ENCODE measurements around the gene RNF166.

DNA sequence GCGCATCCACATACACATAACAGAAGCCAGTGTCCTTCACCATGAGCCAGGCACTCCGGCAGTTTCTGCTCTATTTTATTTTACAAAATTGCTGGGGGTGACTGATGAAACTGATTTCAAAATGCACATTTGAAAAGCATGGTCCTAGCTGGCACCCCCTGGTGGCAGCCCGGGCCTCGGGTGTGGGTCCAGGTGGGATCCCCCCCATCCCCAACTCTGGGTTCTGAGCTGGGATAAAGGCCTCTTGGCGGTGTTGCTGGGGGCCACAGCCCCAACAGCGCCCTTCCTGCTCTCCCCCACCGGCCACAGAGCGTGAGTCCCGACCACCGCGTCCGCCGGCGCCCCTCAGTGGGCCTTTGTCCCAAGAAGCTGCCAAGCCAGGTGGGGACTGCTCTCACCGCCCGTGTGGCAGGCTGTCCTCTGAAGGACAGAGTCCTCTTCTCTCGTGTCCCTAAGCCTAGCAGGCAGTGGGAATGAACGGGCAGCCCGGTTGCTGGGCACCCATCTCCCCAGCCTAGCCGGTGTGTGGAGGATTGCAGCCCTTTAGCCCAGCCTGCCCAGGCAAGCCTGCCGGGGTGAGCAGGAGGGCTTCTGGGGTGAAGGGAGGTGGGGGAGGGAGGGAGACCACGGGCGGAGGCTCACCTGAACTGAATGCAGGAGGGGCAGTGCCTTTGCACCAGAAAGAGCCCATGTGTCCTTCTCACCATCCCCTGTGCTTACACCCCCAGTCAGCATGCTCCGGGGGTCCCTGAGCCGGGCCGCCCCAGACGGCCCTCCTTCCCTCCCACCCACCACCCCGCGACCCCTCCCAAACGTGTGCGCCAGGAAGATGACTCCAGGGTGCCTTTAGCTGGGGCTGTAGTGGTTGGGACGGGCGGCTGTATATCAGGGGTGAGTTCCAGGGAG, 20.8 kb downstream of the RNF166 start:
- TF ChIP-seq EP300 (IDR thresholded peaks at IDR 0.05; ENCODE audit: borderline replicate concordance) = no peak
- TF ChIP-seq TAF1 (IDR thresholded peaks at IDR 0.05; ENCODE audit: low read depth) = no peak
- TF ChIP-seq CEBPB (IDR thresholded peaks at IDR 0.05) = no peak
- TF ChIP-seq RAD21 (IDR thresholded peaks at IDR 0.05; ENCODE audit: low read depth) = no peak
- TF ChIP-seq YY1 (IDR thresholded peaks at IDR 0.05; ENCODE audit: low read depth) = no peak
- TF ChIP-seq, protein P1, sequence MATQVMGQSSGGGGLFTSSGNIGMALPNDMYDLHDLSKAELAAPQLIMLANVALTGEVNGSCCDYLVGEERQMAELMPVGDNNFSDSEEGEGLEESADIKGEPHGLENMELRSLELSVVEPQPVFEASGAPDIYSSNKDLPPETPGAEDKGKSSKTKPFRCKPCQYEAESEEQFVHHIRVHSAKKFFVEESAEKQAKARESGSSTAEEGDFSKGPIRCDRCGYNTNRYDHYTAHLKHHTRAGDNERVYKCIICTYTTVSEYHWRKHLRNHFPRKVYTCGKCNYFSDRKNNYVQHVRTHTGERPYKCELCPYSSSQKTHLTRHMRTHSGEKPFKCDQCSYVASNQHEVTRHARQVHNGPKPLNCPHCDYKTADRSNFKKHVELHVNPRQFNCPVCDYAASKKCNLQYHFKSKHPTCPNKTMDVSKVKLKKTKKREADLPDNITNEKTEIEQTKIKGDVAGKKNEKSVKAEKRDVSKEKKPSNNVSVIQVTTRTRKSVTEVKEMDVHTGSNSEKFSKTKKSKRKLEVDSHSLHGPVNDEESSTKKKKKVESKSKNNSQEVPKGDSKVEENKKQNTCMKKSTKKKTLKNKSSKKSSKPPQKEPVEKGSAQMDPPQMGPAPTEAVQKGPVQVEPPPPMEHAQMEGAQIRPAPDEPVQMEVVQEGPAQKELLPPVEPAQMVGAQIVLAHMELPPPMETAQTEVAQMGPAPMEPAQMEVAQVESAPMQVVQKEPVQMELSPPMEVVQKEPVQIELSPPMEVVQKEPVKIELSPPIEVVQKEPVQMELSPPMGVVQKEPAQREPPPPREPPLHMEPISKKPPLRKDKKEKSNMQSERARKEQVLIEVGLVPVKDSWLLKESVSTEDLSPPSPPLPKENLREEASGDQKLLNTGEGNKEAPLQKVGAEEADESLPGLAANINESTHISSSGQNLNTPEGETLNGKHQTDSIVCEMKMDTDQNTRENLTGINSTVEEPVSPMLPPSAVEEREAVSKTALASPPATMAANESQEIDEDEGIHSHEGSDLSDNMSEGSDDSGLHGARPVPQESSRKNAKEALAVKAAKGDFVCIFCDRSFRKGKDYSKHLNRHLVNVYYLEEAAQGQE (IDR thresholded peaks at IDR 0.05; ENCODE audit: low read depth) = no peak
- TF ChIP-seq, protein P2, sequence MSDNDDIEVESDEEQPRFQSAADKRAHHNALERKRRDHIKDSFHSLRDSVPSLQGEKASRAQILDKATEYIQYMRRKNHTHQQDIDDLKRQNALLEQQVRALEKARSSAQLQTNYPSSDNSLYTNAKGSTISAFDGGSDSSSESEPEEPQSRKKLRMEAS (IDR thresholded peaks at IDR 0.05) = no peak
- no peak for TF ChIP-seq EGR1 (IDR thresholded peaks at IDR 0.05)
- no peak for TF ChIP-seq CREB1 (IDR thresholded peaks at IDR 0.05; ENCODE audit: low read depth)
- no peak for TF ChIP-seq FOXM1 (IDR thresholded peaks at IDR 0.05; ENCODE audit: borderline replicate concordance, low read depth)
- TF ChIP-seq, protein P3, sequence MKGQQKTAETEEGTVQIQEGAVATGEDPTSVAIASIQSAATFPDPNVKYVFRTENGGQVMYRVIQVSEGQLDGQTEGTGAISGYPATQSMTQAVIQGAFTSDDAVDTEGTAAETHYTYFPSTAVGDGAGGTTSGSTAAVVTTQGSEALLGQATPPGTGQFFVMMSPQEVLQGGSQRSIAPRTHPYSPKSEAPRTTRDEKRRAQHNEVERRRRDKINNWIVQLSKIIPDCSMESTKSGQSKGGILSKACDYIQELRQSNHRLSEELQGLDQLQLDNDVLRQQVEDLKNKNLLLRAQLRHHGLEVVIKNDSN (IDR thresholded peaks at IDR 0.05) = no peak
- TF ChIP-seq TEAD4 (IDR thresholded peaks at IDR 0.05) = no peak

All from Ishikawa (cell line).